Activated CD4-positive, alpha-beta T cell treated with anti-CD3 and anti-CD28 coated beads for 4 hours (primary cell): ENCODE data around the gene SEPTIN2.
"Not testable (repeated sequence)": the region's sequence is repeated elsewhere in the genome, so short reads cannot be mapped to it uniquely, and the experiment has no call there.

Experiments used
- DNase-seq, 2 donors: peaks; one replicate each; pipeline ENCODE4 v3.0.0-alpha.2; 2020

The SEPTIN2 gene

DNA sequence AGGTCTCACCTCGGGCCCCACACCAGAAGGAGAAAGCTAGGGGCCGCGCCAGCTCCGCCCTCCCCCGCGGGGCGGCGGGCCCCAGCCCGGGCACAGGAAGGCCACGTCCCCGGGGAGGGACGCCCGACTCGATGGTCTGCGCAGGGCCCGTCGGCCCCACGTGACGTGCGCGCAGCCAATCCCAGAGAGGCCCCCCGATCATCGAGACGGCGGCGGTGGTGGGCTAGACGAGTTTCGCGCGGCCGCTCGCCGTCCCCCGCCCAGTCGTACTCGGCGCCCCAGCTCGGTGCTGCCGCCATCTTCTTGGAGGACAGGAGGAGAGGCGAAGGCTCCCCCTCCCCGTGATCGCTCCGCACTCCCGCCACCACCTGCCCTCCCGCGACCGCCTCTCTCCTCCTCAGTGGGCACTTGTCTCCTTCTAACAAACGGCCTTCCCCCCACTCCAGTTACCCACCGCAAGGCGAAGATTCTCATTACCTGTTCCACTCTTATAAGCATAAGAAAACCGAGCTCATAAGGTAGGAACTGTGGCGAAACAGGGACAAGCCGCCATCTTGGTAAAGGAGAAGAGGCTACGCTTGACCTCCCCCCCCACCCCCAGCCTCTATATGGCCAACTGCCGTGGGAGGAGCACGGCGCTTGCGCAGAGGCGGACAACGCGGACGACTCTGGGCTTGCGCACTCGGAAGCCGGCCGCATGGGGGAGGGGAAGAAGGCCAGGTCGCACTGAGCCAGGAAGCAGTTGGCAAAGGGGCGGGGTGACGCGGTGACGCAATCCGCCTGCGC is 439 bp upstream of the SEPTIN2 start, which contains the start of gene HDLBP:
Gene HDLBP (minus strand): TSS at position 580 of the 786 bp plus-strand sequence. CDS start 48,803 bp downstream, outside the sequence.
- peak; percentile 100 for DNase-seq

DNA sequence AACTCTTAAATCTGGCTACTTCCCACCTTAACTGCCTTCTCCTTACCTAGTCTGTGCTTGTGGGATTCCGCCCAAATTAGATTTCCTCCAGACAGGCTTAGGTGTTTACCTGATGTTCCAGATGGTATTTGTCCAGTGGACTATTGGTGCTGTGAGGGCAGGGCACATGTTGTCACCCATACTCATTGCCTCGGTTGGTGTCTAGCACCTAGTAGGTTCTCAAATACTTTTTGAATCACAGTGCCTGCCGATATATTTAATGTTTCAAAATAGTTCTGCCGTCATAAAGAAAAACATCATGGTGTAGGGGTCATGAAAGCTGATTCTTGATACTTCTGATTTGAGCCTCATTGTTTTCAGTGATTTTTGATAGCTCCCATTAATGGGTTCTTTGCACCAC is 1.1 kb downstream of the SEPTIN2 start:
- DNase-seq, result no peak

DNA sequence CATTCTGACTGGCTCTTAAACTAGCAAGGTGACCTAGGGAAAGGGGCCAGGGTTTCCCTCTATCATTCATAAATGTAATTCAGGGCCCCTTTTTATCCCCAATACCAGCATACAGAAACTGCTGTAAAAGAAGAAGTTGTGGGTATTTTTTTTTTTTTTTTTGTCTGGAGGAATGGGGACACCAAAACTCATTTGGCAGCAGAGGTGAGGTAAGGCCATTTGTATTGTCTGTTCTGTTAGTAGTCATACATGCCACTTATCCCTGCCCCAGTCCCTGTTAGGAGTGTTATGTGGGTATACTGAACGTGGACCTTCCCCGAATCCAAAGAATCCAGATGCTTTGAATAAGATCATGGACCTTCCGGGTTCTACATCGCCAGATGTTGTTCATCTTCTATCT is 1.7 kb downstream of the SEPTIN2 start:
- DNase-seq, result no peak

DNA sequence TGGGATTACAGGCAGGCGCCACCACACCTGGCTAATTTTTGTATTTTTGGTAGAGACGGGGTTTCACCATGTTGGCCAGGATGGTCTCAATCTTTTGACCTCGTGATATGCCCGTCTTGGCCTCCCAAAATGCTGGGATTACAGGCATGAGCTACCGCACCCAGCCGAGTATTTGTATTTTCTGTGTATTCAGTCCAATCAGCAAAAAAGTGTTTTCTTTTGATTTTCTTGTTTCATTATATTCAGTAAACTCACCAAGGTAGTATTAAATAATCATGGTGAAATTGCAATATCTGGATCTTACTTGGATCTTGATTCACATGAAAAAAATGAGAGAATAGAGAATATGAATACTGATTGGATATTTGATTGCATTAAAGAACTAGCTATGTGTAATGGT is 3.1 kb downstream of the SEPTIN2 start:
- not testable (repeated sequence) for DNase-seq

DNA sequence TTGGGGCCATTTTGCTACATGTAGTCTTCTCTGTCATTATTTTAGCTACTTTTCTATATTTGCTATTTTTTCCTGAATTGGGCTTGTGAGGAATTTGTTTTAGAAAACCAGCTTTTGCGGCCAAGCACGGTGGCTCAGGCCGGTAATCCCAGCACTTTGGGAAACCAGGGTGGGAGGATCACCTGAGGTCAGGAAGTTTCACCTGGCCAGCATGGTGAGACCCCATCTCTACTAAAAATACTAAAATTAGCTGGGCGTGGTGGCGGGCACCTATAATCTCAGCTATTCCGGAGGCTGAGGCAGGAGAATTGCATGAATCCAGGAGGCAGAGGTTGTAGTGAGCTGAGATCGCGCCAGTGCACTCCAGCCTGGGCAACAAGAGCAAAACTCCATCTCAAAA is 4.7 kb downstream of the SEPTIN2 start:
- no peak for DNase-seq

DNA sequence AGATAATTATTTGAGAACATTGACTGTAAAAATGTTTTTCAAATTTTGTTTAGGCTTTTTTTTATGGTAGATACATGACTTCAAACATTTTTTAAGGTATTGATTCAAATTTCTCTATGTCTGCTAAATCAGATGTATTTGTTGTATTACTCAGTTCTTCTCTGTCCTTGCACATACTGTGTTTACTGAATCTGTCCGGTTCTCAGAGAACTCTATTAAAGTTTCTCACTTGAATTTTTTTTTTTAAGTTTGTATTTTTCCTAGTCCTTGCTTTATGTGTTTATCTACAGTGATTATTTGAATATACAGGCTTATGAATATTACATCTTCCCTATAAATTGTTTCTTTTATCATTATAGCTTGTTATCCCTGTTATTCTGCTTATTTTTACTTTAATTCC is 5.3 kb downstream of the SEPTIN2 start:
- DNase-seq, result no peak

DNA sequence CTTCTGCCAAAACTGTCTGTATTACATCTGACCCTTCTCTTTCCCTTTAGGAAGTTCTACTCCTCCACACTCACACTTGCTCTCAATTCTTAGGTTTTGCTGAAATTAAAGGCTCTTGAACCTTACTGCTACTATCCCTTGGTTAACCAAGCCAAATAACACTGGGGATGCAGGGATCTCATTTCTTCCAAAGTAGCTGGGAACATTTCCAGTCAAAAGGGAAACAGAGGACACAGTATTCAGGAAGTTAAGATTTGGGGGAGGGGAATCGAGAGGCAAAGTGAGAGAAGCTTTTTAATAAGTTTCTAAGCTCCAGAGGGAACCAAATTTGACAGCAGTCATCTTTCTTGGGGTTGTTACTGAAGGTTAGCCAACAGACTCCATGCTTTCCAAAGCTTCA is 6.2 kb downstream of the SEPTIN2 start:
- DNase-seq, result no peak

DNA sequence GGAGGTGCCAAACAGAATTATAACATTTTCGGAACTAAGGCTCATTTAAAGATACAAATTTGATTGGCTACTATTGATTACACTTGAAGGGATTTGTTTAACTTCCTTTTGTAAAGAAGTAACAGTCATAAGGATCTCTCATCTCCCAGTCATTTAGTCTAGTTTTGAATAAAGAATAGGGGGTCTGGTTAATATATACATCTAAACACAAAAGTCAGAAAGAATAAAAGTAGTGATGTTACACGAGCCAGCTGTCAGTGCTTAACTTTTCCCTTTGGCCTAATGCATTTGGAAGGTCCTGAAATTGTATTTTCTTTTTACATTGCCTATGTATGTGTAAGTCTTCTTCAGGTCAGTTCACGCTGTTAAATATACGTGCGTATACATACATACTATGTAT is 8.1 kb downstream of the SEPTIN2 start:
- DNase-seq, result no peak

DNA sequence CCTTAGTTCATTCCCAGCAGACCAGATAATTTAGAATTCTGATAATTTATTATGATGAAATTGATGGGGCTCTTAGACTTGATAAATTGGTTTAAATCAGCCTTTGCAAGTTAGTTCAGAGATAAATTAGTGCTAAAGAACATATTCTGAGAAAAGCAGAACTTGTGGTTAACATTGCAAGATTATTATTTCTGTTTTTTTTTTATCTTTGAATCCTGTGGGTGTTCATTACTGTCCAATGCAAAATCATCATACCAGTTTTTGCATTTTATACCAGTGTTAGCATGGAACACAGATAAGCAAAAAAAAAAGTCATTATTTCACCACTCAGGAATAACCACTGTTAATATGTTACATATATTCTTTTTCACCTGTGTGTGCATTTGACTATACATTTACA is 9.1 kb downstream of the SEPTIN2 start:
- no peak for DNase-seq

DNA sequence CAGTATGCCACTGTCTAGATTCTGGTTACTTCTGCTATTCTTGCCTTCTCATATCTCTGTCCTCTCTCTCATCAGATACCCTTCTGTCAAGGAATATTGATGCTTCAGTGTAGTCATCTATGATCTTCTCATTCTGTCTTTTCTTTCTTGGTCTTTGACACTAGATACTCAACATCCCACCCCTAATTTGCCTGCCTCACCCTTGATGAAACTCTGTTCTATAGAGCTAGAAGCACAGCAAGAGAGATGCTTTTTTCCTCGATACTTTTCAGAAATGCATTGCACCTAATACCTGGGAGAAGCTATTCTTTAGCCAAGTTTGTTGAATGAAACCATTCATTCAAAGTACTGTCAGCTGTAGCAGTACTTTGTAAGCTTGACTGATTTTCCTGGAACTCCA is 9.5 kb downstream of the SEPTIN2 start:
- DNase-seq, result no peak

DNA sequence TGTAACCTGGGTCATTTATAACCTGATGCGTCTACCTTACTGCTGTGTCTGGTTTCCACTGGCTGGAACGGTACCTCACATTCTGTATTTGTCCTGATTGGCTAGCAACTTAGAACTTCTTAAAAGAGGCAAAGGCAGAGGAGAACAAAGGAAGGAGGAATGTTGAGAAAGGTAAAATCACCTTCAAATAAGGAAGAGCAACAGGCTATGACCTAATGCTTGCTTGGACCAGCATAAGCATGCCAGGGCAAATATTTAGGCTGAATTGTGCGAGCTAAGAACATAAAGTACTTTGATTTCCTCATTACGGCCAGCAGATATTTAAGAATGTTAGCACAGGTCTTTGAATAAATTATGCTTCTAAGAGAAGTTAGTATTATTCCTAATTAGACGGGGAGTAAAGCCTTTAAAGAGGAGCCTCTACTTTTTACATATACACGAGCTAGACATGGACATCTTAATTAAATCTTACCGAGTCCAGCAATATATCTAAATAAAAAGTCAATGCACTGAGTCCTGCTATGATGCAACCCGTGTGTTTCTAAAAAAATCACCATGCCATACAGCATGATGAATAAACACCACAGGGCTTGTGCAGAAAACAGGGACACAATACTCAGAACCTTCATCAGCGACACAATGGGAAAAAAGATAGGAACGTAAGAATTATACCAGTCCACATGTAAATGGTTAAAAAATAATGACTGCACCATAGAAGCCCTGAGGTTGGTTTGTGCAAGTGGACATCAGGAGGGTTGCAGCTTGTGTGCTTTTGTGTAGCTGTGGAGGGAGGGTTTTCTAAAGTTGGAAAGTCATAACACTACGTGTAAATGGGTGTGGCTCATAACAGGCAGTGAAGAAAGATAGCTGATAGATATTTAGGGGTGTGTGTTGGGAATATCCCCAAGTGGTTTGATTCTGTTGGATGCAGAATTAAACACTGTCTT is 14.2 kb downstream of the SEPTIN2 start:
- no peak for DNase-seq

DNA sequence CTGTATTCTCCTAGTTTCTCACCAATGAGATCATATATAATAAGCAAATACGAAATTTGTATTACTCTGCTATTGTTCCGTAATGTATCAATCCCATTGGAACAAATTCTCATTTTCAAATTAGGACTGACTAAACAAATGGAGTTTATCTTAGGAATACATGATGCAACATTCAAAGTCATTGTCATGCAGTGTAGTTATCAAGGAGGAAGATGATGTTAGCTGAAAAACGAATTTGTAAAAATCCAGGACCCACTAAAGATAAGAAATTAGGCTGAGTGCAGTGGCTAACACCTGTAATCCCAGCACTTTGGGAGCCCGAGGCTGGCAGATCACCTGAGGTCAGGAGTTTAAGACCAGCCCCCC is 14.9 kb downstream of the SEPTIN2 start:
- no peak for DNase-seq

DNA sequence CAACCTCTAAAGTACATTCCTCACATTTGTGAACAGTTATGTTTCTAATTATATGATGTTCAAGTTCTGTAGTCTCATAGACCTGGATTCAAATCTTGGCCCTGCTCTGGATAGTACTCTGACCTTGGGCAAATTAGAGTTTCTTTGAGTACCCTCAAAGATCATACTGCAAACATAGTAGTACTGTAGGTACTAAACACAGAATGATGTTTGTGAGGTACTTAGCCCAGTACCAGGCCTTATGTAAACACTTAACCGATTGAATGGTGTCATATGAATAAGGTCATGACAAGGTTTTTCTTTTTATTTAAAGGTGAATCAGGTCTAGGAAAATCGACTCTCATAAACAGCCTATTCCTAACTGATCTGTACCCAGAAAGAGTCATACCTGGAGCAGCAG is 19.1 kb downstream of the SEPTIN2 start:
- DNase-seq, result no peak

DNA sequence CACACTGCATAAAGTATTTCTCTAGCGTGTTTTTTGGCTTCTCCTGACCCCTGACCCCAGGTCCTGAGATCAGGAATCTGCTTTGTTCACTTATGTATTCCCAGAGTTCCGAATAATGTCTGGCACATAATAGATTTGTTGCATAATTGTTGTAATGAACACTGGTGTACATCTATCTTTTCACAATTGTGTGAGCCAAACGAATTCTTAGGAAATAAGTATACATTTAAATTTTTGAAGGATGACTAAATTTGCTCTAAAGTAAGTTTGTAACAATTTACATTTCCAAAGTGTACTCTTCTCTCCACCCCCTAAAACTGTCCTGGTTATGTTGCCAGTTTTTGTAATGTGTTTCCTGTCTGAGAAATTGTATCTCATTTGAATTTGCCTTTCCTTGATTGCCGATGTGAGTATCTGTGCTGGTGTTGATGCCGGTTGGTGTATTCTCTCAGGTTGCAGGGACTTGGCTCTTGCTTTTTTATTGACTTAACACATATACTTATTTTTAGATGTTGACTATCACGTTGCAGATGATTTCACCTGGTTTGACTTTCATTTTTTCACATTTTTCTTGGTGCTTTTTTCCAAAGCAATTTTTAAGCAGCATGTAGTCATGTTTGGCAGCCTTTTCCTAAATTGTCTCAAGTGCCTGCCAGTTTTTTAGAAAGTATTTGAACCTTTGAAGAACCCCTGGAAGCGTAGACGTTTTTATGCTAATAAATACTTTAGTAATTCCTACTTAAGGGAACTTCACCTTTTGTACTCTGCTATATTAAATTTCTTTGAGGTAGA is 24.3 kb downstream of the SEPTIN2 start:
- no peak for DNase-seq

DNA sequence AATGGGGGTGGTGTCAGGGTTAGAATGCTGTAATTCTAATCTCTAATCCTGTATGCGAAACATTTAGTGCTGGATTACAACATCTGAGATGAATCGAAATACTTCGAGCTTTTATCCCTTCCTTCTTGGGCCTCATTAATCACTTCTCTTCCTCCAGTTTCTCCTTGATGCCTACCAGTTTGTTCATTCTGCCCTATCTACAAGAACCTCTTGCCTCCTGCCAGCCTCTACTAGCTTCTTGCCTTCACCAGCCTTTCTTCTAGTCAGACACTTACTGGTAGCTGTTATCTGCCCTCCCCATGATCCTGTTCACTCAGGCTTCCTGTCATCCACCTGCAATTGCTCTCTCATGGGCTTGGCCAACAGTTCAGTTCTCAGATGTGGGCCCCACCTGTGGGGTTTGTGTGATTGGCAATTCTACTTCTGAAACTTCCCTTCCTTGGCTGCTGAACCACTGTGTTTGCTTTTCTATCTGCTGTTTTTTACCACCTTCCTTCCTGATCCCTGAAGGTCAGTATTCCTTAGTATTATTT is 25.0 kb downstream of the SEPTIN2 start:
- no peak for DNase-seq

DNA sequence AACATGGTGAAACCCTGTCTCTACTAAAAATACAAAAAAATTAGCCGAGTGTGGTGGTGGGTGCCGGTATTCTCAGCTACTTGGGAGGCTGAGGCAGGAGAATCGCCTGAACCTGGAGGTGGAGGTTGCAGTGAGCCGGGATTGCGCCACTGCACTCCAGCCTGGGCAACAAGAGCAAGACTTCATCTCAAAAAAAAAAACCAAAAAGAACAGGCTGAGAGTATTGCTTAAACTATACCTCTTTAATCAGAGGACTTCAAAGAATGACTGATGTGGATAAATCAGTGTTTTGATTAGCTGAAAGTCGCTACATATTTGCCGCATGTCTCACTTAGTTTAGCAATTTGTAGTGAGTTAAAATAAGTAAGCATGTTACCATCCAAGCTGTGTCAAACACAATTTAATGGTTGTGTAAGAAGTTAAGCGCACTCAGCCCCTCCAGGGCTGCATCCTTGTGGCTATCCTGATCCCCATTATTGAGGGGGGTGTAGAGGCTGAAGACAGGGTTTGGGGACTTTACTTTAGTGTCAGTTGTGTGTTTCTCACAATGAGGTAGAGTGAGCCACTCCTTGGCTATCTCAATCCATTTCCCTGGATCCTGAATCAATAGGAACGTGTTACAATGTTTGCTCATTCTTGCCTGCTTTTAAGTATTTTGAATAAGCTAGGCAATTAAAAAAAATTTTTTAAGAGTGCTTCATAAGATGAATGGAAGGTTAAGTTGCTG is 29.4 kb downstream of the SEPTIN2 start:
- no peak for DNase-seq

DNA sequence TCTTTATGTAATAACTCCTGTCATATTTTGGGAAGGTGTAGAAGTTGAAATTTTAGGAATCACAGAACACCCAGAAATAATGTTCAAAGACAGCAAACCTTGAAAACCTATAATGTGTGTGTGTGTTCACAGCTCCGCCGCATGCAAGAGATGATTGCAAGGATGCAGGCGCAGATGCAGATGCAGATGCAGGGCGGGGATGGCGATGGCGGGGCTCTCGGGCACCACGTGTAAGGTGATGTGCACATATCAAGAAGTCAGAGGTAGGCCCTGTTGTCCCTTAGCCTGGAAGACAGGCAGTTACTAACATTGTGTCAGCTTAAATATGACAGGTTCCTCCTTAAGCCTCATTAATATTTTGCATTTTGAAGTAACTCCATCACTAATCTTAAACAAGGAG is 34.2 kb downstream of the SEPTIN2 start:
- DNase-seq, result no peak

DNA sequence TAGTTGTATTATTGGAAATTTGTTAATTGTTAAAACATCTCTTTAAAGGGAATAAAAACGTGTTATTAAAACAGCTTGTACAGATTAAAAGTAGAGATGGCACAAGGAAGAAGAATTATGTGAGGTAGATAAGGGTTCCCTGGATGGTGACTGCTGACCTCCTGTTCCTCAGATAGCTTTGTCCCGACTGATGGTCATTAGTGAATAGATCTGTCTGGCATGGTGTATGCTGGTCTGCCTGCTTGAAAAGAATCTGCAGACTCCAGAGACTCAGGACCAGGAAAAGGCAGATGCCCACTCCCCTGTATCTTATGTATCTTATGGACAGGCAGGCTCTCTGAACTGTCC is 34.8 kb downstream of the SEPTIN2 start:
- DNase-seq, result no peak

DNA sequence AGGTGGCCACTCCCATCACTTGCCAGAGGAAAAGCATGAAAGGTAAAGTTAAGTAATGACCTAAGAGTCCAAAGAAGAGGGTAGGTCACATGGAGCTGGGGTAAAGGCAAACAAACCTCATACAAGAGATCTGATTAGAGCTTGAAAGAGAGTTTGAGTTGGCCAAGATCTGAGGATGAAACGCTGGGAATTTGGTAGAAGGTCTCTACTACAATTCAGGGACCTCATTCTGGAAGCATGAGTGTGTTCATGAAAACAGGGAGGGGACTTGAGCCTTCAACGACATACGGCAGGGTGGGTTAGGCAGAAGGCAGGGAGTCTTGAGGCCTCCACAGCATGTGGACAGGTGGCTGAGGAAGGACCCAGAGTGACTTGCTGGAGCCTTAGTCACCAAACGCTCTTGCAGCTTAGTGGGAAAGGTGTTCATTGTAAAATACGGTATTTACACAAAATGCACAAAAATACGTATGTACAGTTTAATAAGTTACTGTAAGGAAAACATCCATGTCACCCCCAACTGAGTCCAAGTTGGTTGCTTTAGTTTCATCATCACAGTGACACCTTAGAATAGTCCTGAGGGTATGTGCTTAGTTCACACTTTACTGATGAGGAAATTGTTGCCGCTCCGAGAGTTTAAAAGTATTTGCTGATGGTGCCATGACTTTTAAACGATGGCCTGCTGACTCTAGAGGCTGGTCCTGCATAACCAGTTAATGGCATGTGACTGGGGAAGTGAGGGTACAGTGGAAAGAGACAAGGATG is 35.3 kb downstream of the SEPTIN2 start:
- DNase-seq, result no peak

DNA sequence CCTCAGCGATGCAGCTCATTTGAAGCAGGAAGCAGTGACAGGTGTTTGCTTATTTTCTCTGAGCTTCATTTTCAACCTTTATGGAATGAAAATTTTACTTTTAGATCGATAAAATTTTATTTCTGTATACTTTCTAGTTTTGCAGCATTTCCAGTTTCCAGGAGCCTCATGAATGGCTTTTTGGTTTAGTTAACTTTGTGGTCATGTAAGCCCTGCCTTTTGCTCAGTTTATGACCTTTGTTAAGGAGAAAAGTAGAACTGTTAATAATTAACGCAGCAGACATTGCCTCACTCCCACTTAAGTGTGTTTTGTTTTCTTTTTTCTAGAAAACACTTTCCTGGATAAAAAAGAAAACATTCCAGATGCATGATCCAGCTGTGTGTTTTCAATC is 35.9 kb downstream of the SEPTIN2 start:
- DNase-seq, result no peak

DNA sequence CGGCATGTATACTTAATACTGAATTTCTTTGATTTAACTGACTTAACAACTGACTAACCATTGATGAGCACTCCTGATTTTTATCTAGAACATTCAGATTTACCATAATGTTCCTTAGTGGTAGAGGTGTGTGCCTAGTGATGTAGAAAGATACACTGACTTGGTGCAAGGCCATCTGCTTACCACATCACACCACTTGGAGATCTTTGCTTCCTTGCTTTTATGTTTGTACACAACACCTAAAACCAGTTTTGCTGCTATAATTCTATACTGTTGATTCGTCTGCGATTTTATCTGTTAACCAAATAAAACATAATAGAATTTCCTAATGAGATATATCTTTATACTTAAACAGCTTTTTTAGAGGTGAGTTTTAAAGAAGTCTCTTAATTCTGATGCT is 36.5 kb downstream of the SEPTIN2 start:
- no peak for DNase-seq
